Keratinocyte (primary cell): ENCODE data around the gene TAOK3. TPM values are rescaled to one million over a fixed set of nuclear protein-coding genes. Genes with fewer than 3 reads are reported as not detected.
A peak's percentile ranks its signal among the peaks of the same experiment; 100 is the strongest.

ENCODE experiments used
- DNase-seq: peaks from one replicate; pipeline ENCODE4 v3.0.0-alpha.2; 2011; ENCODE audit warnings: low read depth, missing footprints, low spot score
- FAIRE-seq: peaks from 2 replicates; lab custom pipeline; 2011; peaks lifted over from hg19 to GRCh38; lab: Jason Lieb, UNC
- H2AFZ ChIP-seq: 2 replicates; pipeline ENCODE4 v1.6.0; 2012; ENCODE audit warnings: low read length, control low read depth, inconsistent platforms; ENCODE audit not compliant: control insufficient read depth
- H3K27ac ChIP-seq: 2 replicates; pipeline ENCODE4 v1.5.1; 2011; ENCODE audit warnings: low read length; ENCODE audit not compliant: control insufficient read depth, insufficient read depth
- H3K27me3 ChIP-seq: 3 replicates; pipeline ENCODE4 v1.6.0; 2011; ENCODE audit warnings: low read length; ENCODE audit not compliant: control insufficient read depth, insufficient read depth; ENCODE audit errors: extremely low read depth
- H3K36me3 ChIP-seq, 2 experiments: 2 replicates in 1 of 2; 3 replicates in 1 of 2; pipeline ENCODE4 v1.5.1; 2011; ENCODE audit warnings: low read length in 2 of 2, mild to moderate bottlenecking in 1 of 2; ENCODE audit not compliant: control insufficient read depth in 2 of 2, insufficient read depth in 2 of 2; ENCODE audit errors: extremely low read depth in 1 of 2
- H3K4me1 ChIP-seq: 3 replicates; pipeline ENCODE4 v1.5.1; 2011; ENCODE audit warnings: low read length; ENCODE audit not compliant: control insufficient read depth, insufficient read depth; ENCODE audit errors: extremely low read depth
- H3K4me2 ChIP-seq: 3 replicates; pipeline ENCODE4 v1.6.0; 2011; ENCODE audit warnings: low read depth, low read length; ENCODE audit not compliant: control insufficient read depth, insufficient read depth; ENCODE audit errors: extremely low read depth
- H3K4me3 ChIP-seq, 3 experiments: fragments of 200-600 bp in 1 of 3; sonication (generic) in 1 of 3; 2 replicates in 2 of 3; 3 replicates in 1 of 3; pipeline ENCODE4 v1.5.1; 2011 to 2016; ENCODE audit warnings: low read length in 3 of 3, mild to moderate bottlenecking in 3 of 3, control low read depth in 2 of 3, inconsistent platforms in 1 of 3, low read depth in 1 of 3, mixed read lengths in 1 of 3, mixed run types in 1 of 3, moderate library complexity in 1 of 3; ENCODE audit not compliant: control insufficient read depth in 2 of 3, insufficient read depth in 2 of 3; ENCODE audit errors: extremely low read depth in 1 of 3
- H3K79me2 ChIP-seq: 2 replicates; pipeline ENCODE4 v1.6.0; 2012; ENCODE audit warnings: low read length; ENCODE audit not compliant: control insufficient read depth, insufficient read depth
- H3K9ac ChIP-seq: 3 replicates; pipeline ENCODE4 v1.6.0; 2011; ENCODE audit warnings: low read length; ENCODE audit not compliant: control insufficient read depth, insufficient read depth; ENCODE audit errors: extremely low read depth
- H3K9me1 ChIP-seq: 3 replicates; pipeline ENCODE4 v1.6.0; 2011; ENCODE audit warnings: low read length; ENCODE audit not compliant: control insufficient read depth, insufficient read depth; ENCODE audit errors: extremely low read depth
- H3K9me3 ChIP-seq: 2 replicates; pipeline ENCODE4 v1.5.1; 2012; ENCODE audit warnings: low read depth, low read length; ENCODE audit not compliant: control insufficient read depth
- H4K20me1 ChIP-seq: 3 replicates; pipeline ENCODE4 v1.6.0; 2011; ENCODE audit warnings: low read length; ENCODE audit not compliant: control insufficient read depth, insufficient read depth; ENCODE audit errors: extremely low read depth
- EZH2 ChIP-seq: IDR thresholded peaks from one replicate; pipeline ENCODE4 v1.6.1; 2012; ENCODE audit warnings: inconsistent platforms, mild to moderate bottlenecking, low read length, moderate library complexity
- dilution Hi-C: fragments of 300-500 bp; cut with MboI; formaldehyde crosslinking; loops from one replicate; pipeline ENCODE4 v1.7.0; 2020; ENCODE audit warnings: low sequenced_read_pairs; ENCODE audit not compliant: extremely low pct_ligation_motif_present
- polyA plus RNA-seq, 5 experiments: library from polyadenylated mRNA; depleted of rRNA in 3 of 5; stranded (reverse) in 3 of 5; stranded (forward) in 1 of 5; unstranded in 1 of 5; fragments of >200 nt; gene quantifications; 1 replicate in 1 of 5; 2 replicates in 3 of 5; 3 replicates in 1 of 5; pipeline versions ENCODE4 v1.2.1 to v1.2.3, GENCODE V29; 2011 to 2012; ENCODE audit warnings: missing spikeins in 2 of 5, low read depth in 1 of 5, low replicate concordance in 1 of 5
- TF ChIP-seq, protein P1 (sequence below), 3 experiments: IDR thresholded peaks in 1 of 3; conservative IDR thresholded peaks in 1 of 3; optimal IDR thresholded peaks in 1 of 3; 2 replicates in 2 of 3; 3 replicates in 1 of 3; pipeline versions ENCODE3 to v1.5.1; 2011; ENCODE audit warnings: low read length in 3 of 3, mild to moderate bottlenecking in 3 of 3, moderate library complexity in 2 of 3, control low read depth in 1 of 3, inconsistent platforms in 1 of 3; ENCODE audit not compliant: insufficient read depth in 2 of 3; ENCODE audit errors: extremely low read depth in 1 of 3

TAOK3 gene
- polyA plus RNA-seq, 1 donor (not counting 4 experiments of a cell fraction or from before 2014, with no cell fraction given), result 35.0 TPM

DNA sequence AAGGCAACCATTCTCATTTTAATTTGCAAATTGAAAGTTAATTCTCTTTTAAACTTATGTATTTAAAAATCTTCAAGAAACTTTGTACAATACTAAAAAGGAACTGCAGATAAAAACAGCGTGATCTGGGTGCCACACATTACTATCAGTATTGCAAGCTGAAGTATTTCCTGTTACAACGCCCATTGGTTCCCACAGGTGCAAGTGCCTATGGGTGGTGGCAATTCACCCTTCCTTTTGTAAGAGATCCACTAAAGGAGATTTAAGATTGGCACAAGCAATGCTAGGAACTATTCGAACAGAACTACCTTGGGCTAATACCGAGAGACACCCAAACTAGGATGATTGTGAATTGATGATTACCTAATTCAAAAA is 13.2 kb downstream of the TAOK3 start:
- Histone ChIP-seq H3K36me3 (no peaks in the 10 kb centered on the region), H3K9ac (no peak overlapping the region), H3K9me3 (no peaks in the 10 kb centered on the region), H3K79me2 (peaks cover 68% of the 10 kb centered on the region), H3K27ac (no peak overlapping the region), H3K9me1 (no peaks in the 10 kb centered on the region), H2AFZ (no peak overlapping the region), H4K20me1 (no peaks in the 10 kb centered on the region), H3K4me1 (peaks cover 33% of the 10 kb centered on the region), H3K4me3 (no peak overlapping the region), H3K4me2 (peak overlapping the region; percentile 31), H3K27me3 (no peaks in the 10 kb centered on the region)
- DNase-seq (no peak), FAIRE-seq (no peak)
- dilution Hi-C loops, result no loop called here
- no peak for TF ChIP-seq EZH2
- TF ChIP-seq, protein P1, sequence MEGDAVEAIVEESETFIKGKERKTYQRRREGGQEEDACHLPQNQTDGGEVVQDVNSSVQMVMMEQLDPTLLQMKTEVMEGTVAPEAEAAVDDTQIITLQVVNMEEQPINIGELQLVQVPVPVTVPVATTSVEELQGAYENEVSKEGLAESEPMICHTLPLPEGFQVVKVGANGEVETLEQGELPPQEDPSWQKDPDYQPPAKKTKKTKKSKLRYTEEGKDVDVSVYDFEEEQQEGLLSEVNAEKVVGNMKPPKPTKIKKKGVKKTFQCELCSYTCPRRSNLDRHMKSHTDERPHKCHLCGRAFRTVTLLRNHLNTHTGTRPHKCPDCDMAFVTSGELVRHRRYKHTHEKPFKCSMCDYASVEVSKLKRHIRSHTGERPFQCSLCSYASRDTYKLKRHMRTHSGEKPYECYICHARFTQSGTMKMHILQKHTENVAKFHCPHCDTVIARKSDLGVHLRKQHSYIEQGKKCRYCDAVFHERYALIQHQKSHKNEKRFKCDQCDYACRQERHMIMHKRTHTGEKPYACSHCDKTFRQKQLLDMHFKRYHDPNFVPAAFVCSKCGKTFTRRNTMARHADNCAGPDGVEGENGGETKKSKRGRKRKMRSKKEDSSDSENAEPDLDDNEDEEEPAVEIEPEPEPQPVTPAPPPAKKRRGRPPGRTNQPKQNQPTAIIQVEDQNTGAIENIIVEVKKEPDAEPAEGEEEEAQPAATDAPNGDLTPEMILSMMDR (optimal IDR thresholded peaks at IDR 0.05 in 1 of 3, IDR thresholded peaks at IDR 0.05 in 1 of 3, conservative IDR thresholded peaks at IDR 0.05 in 1 of 3; ENCODE audit: extremely low read depth in 1 of 3, insufficient read depth in 2 of 3, low read length in 3 of 3), result no peak

DNA sequence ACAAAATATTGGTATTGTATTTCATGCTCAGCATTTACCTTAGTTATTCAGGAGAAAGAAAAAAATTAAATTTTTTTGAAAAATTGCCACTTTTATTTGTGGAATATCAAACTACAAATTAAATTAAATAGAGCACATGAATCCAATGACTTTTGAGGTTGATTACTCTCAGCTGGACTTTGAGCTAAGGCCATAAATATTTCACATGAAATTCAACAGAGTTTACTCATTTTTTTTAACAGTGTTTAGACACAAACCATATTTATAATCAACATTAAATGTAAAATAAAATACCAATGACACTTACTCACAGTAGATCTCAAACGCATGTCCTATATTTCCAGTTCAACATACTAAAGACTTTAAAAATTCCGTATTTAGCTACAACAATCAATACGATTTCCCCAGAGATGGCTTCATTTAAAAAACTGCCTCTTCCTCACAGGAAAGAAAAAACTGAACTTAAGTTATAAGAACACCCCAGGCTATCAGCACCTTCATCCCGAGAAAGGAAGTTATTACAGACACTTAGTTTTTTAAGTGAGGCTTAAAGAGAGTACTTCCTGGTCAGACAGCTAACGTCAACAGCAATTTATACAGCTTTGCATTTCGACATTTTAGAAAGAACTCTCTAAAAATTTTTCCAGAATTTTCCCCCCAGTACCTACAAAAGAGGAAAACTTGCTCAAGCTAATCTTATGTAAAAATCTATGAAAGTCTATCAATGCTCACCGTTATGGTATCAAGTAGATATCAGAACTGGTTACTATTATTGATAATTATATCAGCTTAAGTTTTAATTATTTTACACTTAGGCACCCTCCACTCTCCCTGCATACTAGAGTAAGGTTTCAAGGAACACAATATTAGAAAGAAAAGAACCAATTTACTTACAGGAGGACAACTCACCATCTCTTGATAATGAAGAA is 13.8 kb downstream of the TAOK3 start:
- Histone ChIP-seq H3K27me3 (no peaks in the 10 kb centered on the region), H3K9ac (no peak overlapping the region), H4K20me1 (no peaks in the 10 kb centered on the region), H3K4me1 (peaks cover 33% of the 10 kb centered on the region), H3K36me3 (no peaks in the 10 kb centered on the region), H2AFZ (no peak overlapping the region), H3K79me2 (peaks cover 69% of the 10 kb centered on the region), H3K4me2 (peak overlapping the region; percentile 31), H3K9me3 (no peaks in the 10 kb centered on the region), H3K4me3 (peak overlapping the region in 1 of 3 experiments; percentile 16), H3K9me1 (no peaks in the 10 kb centered on the region), H3K27ac (peak overlapping the region; percentile 42)
- FAIRE-seq, result no peak
- TF ChIP-seq EZH2, result no peak
- TF ChIP-seq, protein P1 (optimal IDR thresholded peaks at IDR 0.05 in 1 of 3, IDR thresholded peaks at IDR 0.05 in 1 of 3, conservative IDR thresholded peaks at IDR 0.05 in 1 of 3; ENCODE audit: extremely low read depth in 1 of 3, insufficient read depth in 2 of 3, low read length in 3 of 3), result no peak
- dilution Hi-C loops, result no loop called here
- DNase-seq, result no peak
